K562 (cell line): Measurements from ENCODE around the gene CUX1. TPM values are rescaled to one million over a fixed set of nuclear protein-coding genes. Genes with fewer than 3 reads are reported as not detected.
A peak's percentile ranks its signal among the peaks of the same experiment; 100 is the strongest.

ENCODE experiments used
- ATAC-seq: fragments of 200-7000 bp; cut with Tn5 transposase; 3 replicates; pipeline ENCODE4 v1.9.1; 2020; ENCODE audit warnings: moderate library complexity
- BruUV-seq: library from RNA; stranded (reverse); fragments of 400-500 nt; replicated peaks from 2 replicates; lab custom pipeline; 2021; lab: Mats Ljungman, UMichigan
- CTCF ChIA-PET: fragments of 300-600 bp; formaldehyde crosslinking; extraction: SDS; loops from one replicate; lab custom pipeline; 2021; ENCODE audit warnings: low intra/inter-chr PET ratio; lab: Yijun Ruan, JAX
- POLR2A ChIA-PET: fragments of 300-600, 350-650 bp; sonication (Branson Sonifier 250); formaldehyde crosslinking; extraction: SDS; loops from one replicate; lab custom pipeline; 2021; ENCODE audit warnings: antibody characterized with exemption, inconsistent platforms; lab: Yijun Ruan, JAX
- DNase-seq, 4 experiments: peaks; one replicate each; pipeline versions ENCODE4 v3.0.0 to v3.0.0-alpha.2; 2011 to 2018; ENCODE audit warnings: low spot score in 3 of 4, mixed read lengths in 3 of 4; ENCODE audit errors: extremely low read depth in 1 of 4
- FAIRE-seq: peaks from 2 replicates; lab custom pipeline; 2011; peaks lifted over from hg19 to GRCh38; lab: Jason Lieb, UNC
- H2AFZ ChIP-seq: 2 replicates; pipeline ENCODE4 v1.6.0; 2011; ENCODE audit warnings: low read depth, low read length, control low read depth, inconsistent platforms
- H3K27ac ChIP-seq: fragments of 200-600 bp; 3 replicates; pipeline ENCODE4 v1.8.0; 2011; ENCODE audit warnings: low read depth, mild to moderate bottlenecking, control low read depth, inconsistent platforms, low read length, moderate library complexity, mixed read lengths; ENCODE audit errors: extremely low read depth
- H3K27me3 ChIP-seq, 2 experiments: fragments of 300-600 bp in 1 of 2; 2 replicates in 1 of 2; 3 replicates in 1 of 2; pipeline versions ENCODE4 v1.6.0 to v1.8.0; 2011; ENCODE audit warnings: inconsistent platforms in 2 of 2, low read length in 2 of 2, mild to moderate bottlenecking in 1 of 2, mixed read lengths in 1 of 2, moderate library complexity in 1 of 2; ENCODE audit not compliant: control insufficient read depth in 2 of 2, insufficient read depth in 2 of 2
- H3K36me3 ChIP-seq: fragments of 300-600 bp; 3 replicates; pipeline ENCODE4 v1.8.0; 2011; ENCODE audit warnings: mild to moderate bottlenecking, low read length, inconsistent platforms; ENCODE audit not compliant: control insufficient read depth, insufficient read depth
- H3K4me1 ChIP-seq, 2 experiments: fragments of 200-600 bp in 1 of 2; replicated peaks in 1 of 2; 2 replicates in 1 of 2; 3 replicates in 1 of 2; pipeline versions ENCODE4 v1.5.1 to v1.8.0; 2011; ENCODE audit warnings: inconsistent platforms in 2 of 2, low read length in 2 of 2, mild to moderate bottlenecking in 1 of 2, mixed read lengths in 1 of 2, moderate library complexity in 1 of 2; ENCODE audit not compliant: control insufficient read depth in 2 of 2, insufficient read depth in 2 of 2
- H3K4me2 ChIP-seq: 2 replicates; pipeline ENCODE4 v1.6.1; 2011; ENCODE audit warnings: low read length, control low read depth, inconsistent platforms, mixed read lengths; ENCODE audit not compliant: insufficient read depth
- H3K4me3 ChIP-seq: fragments of 200-600 bp; sonication (generic), shearing (Covaris generic); 2 replicates; pipeline ENCODE4 v1.5.1; 2016; ENCODE audit warnings: control low read depth, inconsistent platforms
- H3K79me2 ChIP-seq: fragments of 200-600 bp; 3 replicates; pipeline ENCODE4 v1.8.0; 2011; ENCODE audit warnings: low read length, inconsistent platforms; ENCODE audit not compliant: control insufficient read depth, insufficient read depth
- H3K9ac ChIP-seq, 2 experiments: 2 replicates each; pipeline versions ENCODE4 v1.6.0 to v1.6.1; 2011; ENCODE audit warnings: low read depth in 2 of 2, low read length in 2 of 2, control low read depth in 1 of 2, inconsistent platforms in 1 of 2, mild to moderate bottlenecking in 1 of 2, mixed read lengths in 1 of 2; ENCODE audit not compliant: insufficient read depth in 1 of 2
- H3K9me1 ChIP-seq: one replicate; pipeline ENCODE4 v1.6.0; 2011; ENCODE audit warnings: inconsistent platforms, mild to moderate bottlenecking, low read length, moderate library complexity; ENCODE audit not compliant: control insufficient read depth, insufficient read depth
- H3K9me3 ChIP-seq: replicated peaks from 2 replicates; pipeline ENCODE4 v1.5.1; 2011; ENCODE audit warnings: low read depth, low read length, inconsistent platforms; ENCODE audit not compliant: control insufficient read depth, insufficient read depth
- H4K20me1 ChIP-seq: replicated peaks from 2 replicates; pipeline ENCODE4 v1.6.1; 2011; ENCODE audit warnings: low read length, inconsistent platforms, mixed read lengths; ENCODE audit not compliant: control insufficient read depth, insufficient read depth
- ARID3A ChIP-seq: IDR thresholded peaks from 2 replicates; pipeline ENCODE4 v1.6.1; 2012; ENCODE audit warnings: low read depth, low read length, improper control_type of control experiment, borderline replicate concordance
- ATF7 ChIP-seq: fragments of 450-650 bp; IDR thresholded peaks from 2 replicates; pipeline ENCODE4 v1.7.1; 2014; ENCODE audit warnings: mild to moderate bottlenecking, moderate library complexity
- CLOCK ChIP-seq: fragments of 250-450 bp; sonication (Bioruptor Pico); IDR thresholded peaks from 2 replicates; pipeline ENCODE4 v1.4.0; 2020; ENCODE audit warnings: mild to moderate bottlenecking, moderate library complexity, borderline replicate concordance
- CREB1 ChIP-seq, 2 experiments: sonication (generic) in 1 of 2; formaldehyde crosslinking in 1 of 2; IDR thresholded peaks; 2 replicates each; pipeline versions ENCODE4 v1.6.1 to v1.8.0; 2012 to 2022; ENCODE audit warnings: inconsistent platforms in 1 of 2, mild to moderate bottlenecking in 1 of 2, missing genetic modification reagents in 1 of 2, moderate library complexity in 1 of 2
- CREBBP ChIP-seq: IDR thresholded peaks from one replicate; pipeline ENCODE4 v1.6.1; 2012; ENCODE audit warnings: low read depth, mild to moderate bottlenecking, control low read depth, inconsistent platforms, low read length
- DLX4 ChIP-seq: fragments of 250-450 bp; sonication (Bioruptor Pico); IDR thresholded peaks from 2 replicates; pipeline ENCODE4 v1.6.1; 2021; ENCODE audit warnings: mild to moderate bottlenecking
- ILF3 ChIP-seq: fragments of 450-650 bp; IDR thresholded peaks from 2 replicates; pipeline ENCODE4 v1.6.1; 2018; ENCODE audit warnings: antibody characterized with exemption, mild to moderate bottlenecking, moderate library complexity, borderline replicate concordance
- MCM5 ChIP-seq: fragments of 450-650 bp; IDR thresholded peaks from 2 replicates; pipeline ENCODE4 v1.6.1; 2016; ENCODE audit warnings: low read depth
- YY1 ChIP-seq, 3 experiments: IDR thresholded peaks; 2 replicates each; pipeline ENCODE4 v1.6.1; 2011; ENCODE audit warnings: low read length in 2 of 3, mild to moderate bottlenecking in 2 of 3, moderate library complexity in 2 of 3, borderline replicate concordance in 1 of 3, control low read depth in 1 of 3, low read depth in 1 of 3; ENCODE audit not compliant: insufficient read depth in 3 of 3, insufficient replicate concordance in 2 of 3, control insufficient read depth in 1 of 3, insufficient read length in 1 of 3; ENCODE audit errors: extremely low read depth in 1 of 3
- ZNF12 ChIP-seq: sonication (generic); formaldehyde crosslinking; IDR thresholded peaks from 2 replicates; pipeline ENCODE4 v1.4.0; 2020; ENCODE audit warnings: mild to moderate bottlenecking, missing genetic modification reagents
- ZNF124 ChIP-seq: sonication (generic); formaldehyde crosslinking; IDR thresholded peaks from 2 replicates; pipeline ENCODE4 v1.8.1; 2022; ENCODE audit warnings: missing genetic modification reagents
- ZNF224 ChIP-seq: sonication (generic); formaldehyde crosslinking; IDR thresholded peaks from 2 replicates; pipeline ENCODE4 v1.8.0; 2022; ENCODE audit warnings: mild to moderate bottlenecking, missing genetic modification reagents
- ZNF512 ChIP-seq: IDR thresholded peaks from 2 replicates; pipeline ENCODE4 v1.6.1; 2016; ENCODE audit warnings: missing genetic modification characterization, missing compliant biosample characterization
- ZNF57 ChIP-seq: fragments of 450-650 bp; formaldehyde crosslinking; IDR thresholded peaks from 2 replicates; pipeline ENCODE4 v1.4.0; 2020; ENCODE audit warnings: mild to moderate bottlenecking, moderate library complexity
- ZNF75A ChIP-seq: fragments of 450-650 bp; formaldehyde crosslinking; IDR thresholded peaks from 2 replicates; pipeline ENCODE4 v1.4.0; 2020; ENCODE audit warnings: mild to moderate bottlenecking
- ZNF780A ChIP-seq: fragments of 250-450 bp; sonication (Bioruptor Pico); IDR thresholded peaks from 2 replicates; pipeline ENCODE4 v1.5.0; 2021; ENCODE audit warnings: mild to moderate bottlenecking
- WGBS: fragments of 100-300 bp; shearing (Covaris generic); methylation state at CpG from one replicate; pipeline ENCODE4 v1.1.6; 2016; ENCODE audit warnings: low coverage, mixed read lengths; ENCODE audit not compliant: insufficient coverage; ENCODE audit errors: missing lambda C conversion rate; 5-methylcytosine and 5-hydroxymethylcytosine counted together
- in situ Hi-C: fragments of 300-500 bp; cut with MboI; formaldehyde crosslinking; loops from 4 replicates; pipeline ENCODE4 v1.15.0; 2018; ENCODE audit warnings: inconsistent platforms, mixed read lengths
- intact Hi-C: fragments of 100-400 bp; cut with micrococcal nuclease; formaldehyde crosslinking; loops from 2 replicates; pipeline ENCODE4 v1.14.2; 2022
- polyA plus RNA-seq, 8 experiments: library from polyadenylated mRNA; depleted of rRNA in 4 of 8; stranded (reverse) in 5 of 8; unstranded in 3 of 8; fragments of >200 nt; fragmentation: Nextera tagmentation in 2 of 8; fragmentation: Illumina TruSeq in 1 of 8; extraction: Ambion mirVana in 2 of 8; extraction: Trizol in 1 of 8; gene quantifications; 2 replicates each; pipeline versions ENCODE4 v1.2.1 to v1.2.3, GENCODE V29; 2011 to 2014; ENCODE audit warnings: inconsistent platforms in 1 of 8, missing spikeins in 1 of 8
- total RNA-seq, 7 experiments: library from RNA; depleted of rRNA in 6 of 7; stranded (reverse); fragments of >200 nt in 6 of 7; fragmentation: Illumina TruSeq in 2 of 7; extraction: Trizol in 2 of 7; gene quantifications; 2 replicates each; pipeline versions ENCODE4 v1.2.1 to v1.2.3, GENCODE V29; 2011 to 2021; ENCODE audit warnings: low replicate concordance in 1 of 7

CUX1 gene
- total and polyA plus RNA-seq, 9 of the 15 experiments (the other 6 are each of a cell fraction or from before 2014, with no cell fraction given): 3.6 to 55.3 (median 25.2) TPM

- Histone ChIP-seq H3K27me3 (peaks cover 26 to 86% of the 10 kb centered on the region in 2 experiments; a peak in 4 of 5 replicates), H3K4me2 (no peak overlapping the region), H3K9me1 (no peaks in the 10 kb centered on the region), H3K4me1 (peaks cover 0 to 31% of the 10 kb centered on the region in 2 experiments; a peak in 2 of 5 replicates), H3K9ac (peak overlapping the region in 1 of 2 experiments; percentile 42; a peak in 1 of 4 replicates), H3K36me3 (no peaks in the 10 kb centered on the region), H2AFZ (no peak overlapping the region), H3K4me3 (no peak overlapping the region), H4K20me1 (no peaks in the 10 kb centered on the region; the same call in 1 of the 2 replicates), H3K27ac (no peak overlapping the region), H3K79me2 (no peaks in the 10 kb centered on the region), H3K9me3 (no peaks in the 10 kb centered on the region)
- ChIA-PET POLR2A (interaction anchor here (1.3 kb wide), 1 partner anchor 788 kb away, joined by 5 read pairs; no protein-coding TSS in a partner anchor), CTCF (no interaction called here)
- BruUV-seq: no TSS peak
- WGBS: 7% methylated on average over 11 of the region's 11 CpGs
- ATAC-seq (peak; percentile 47), DNase-seq (no peak), FAIRE-seq (no peak)
- intact Hi-C loops: no loop called here
- in situ Hi-C loops: loop anchor here (25.0 kb wide), 1 partner anchor 358 kb away; the partner anchor contains the start of genes POLR2J2 and SPDYE2B
- TF ChIP-seq ILF3 (no peak), ZNF124 (CRISPR knock-in tag) (no peak), YY1 (IDR thresholded peaks at IDR 0.05; ENCODE audit: borderline replicate concordance in 1 of 3, control insufficient read depth in 1 of 3, extremely low read depth in 1 of 3, insufficient read depth in 3 of 3, insufficient read length in 1 of 3, insufficient replicate concordance in 2 of 3, low read depth in 1 of 3, low read length in 2 of 3) (no peak), ZNF75A (no peak), ZNF57 (no peak), ARID3A (no peak), ATF7 (no peak), CREBBP (no peak), CLOCK (CRISPR knock-in tag) (no peak), ZNF224 (CRISPR knock-in tag) (no peak), ZNF780A (no peak), DLX4 (no peak), ZNF12 (CRISPR knock-in tag) (no peak), MCM5 (no peak), CREB1 (IDR thresholded peaks at IDR 0.05) (no peak), CREB1 (CRISPR knock-in tag; IDR thresholded peaks at IDR 0.05) (no peak), ZNF512 (no peak)
These were observed 487.2 kb downstream of the CUX1 start for GRCh38 chr7:102304668-102305067.
